NCI-H345 treated with DMSO at 0.1 percent for 48 hours (cell line): ENCODE results near the gene ZSCAN12.

Source experiments
- DNase-seq: peaks from one replicate; lab custom pipeline; 2025; ENCODE audit not compliant: unreplicated experiment; lab: John Stamatoyannopoulos, UW

The ZSCAN12 gene

GRCh38 chr6:28333047-28333446 is 66.5 kb downstream of the ZSCAN12 start:
- DNase-seq = no peak

GRCh38 chr6:28330041-28330440 is 69.5 kb downstream of the ZSCAN12 start:
- no peak for DNase-seq
